ENCODE measurements around the gene PDE1A.

- TF ChIP-seq REST (IDR thresholded peaks at IDR 0.05; ENCODE audit: insufficient replicate concordance, low read depth) = no peak
- no peak for TF ChIP-seq CTCF (IDR thresholded peaks at IDR 0.05; ENCODE audit: insufficient read depth, low read length)
- no peak for TF ChIP-seq POLR2AphosphoS5 (IDR thresholded peaks at IDR 0.05; ENCODE audit: low read depth)
- TF ChIP-seq SPI1 (IDR thresholded peaks at IDR 0.05; ENCODE audit: borderline replicate concordance, low read depth) = no peak
Observed at GRCh38 chr2:182181381-182181780, 245.5 kb downstream of the PDE1A start.

Measured in HL-60 (cell line).